Measurements from ENCODE around the gene HOXD8.

HOXD8 gene

DNA sequence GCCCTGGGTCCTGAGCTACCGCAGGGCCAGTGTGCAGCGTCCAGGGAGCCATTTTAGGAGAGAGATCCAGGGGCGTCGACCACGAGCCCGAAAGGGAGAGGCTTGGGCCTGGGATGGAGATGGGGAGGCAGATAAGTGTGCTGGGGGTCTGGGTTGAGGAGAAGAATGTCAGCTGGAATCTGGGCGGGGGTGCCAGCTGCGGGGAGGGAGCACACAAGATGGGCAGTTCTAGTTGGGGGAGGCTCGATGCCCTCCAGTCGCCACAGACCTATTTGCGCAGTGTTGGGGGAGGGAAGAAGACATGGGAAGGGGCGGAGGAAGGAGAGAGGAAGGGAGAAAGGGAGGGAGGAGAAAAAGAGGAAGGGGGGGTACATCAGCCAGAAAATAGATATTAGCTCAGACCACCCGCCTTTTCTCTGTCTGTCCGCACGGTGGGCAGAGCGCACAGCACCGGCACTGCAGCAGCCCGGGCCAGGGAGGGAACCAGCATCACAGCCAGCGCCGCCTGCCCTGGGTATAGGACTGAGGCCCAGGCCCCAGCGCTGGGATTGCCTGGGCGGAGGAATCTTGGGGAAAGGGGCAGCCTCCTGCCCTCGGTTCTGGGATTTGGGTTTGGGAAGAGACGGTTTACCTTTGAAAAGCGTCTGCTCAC lies 24.3 kb upstream of the HOXD8 start:
- H3K4me3 ChIP-seq (ENCODE audit: extremely low read depth, insufficient read depth, low read length, poor library complexity, severe bottlenecking), result no peak overlapping the region
- WGBS, 2 experiments (ENCODE audit: insufficient coverage in 2 of 2), result 3 to 6% methylated on average over 19 to 21 of the region's 25 CpGs

DNA sequence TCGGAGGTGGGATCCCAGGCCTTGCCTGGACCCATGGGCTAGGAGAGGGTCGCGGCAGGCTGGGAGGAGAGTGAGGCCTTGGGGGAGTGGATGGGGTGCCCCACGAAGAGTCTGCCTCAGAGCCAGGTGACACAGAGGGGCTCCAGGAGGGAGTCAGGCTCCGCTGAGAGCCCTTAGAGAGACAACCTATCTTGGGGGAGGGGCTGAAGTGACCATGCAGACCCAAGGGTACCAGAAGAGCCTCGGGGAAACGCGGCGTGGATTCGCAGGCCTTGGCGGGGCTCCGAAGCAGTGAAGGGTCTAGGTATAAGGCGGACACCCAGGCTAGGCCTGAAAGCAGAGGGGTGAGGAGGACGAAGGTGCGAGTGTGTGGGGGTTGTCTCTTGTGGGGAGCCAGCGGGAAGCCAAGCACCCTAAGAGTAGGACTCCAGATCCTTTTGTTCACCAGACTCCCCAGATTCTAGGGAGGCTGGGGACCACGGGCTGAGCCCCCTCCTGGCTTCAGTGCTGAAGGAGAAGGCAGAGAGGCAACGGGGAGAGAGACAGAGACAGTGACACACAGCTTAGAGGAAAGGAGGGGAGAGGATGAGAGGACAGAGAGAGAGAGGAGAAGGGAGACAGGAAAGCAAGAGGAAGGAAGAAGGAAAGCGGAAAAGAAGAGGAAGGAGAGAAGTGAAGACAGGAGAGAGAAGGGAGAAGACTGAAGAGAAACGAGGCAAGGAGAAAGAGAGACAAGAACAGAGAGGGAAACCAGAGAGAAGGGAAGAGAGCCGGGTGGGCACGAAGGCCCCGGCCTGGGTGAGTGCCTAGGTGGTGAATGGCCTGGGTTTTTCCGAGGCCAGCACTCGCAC lies 23.6 kb upstream of the HOXD8 start:
- Histone ChIP-seq H3K4me3 (ENCODE audit: extremely low read depth, insufficient read depth, low read length, poor library complexity, severe bottlenecking) (no peak overlapping the region), H3K9me3 (ENCODE audit: control insufficient read depth, low read length) (no peaks in the 10 kb centered on the region), H3K27ac (ENCODE audit: low read depth, low read length, severe bottlenecking) (no peak overlapping the region), H3K36me3 (ENCODE audit: control insufficient read depth, insufficient read depth, low read length) (no peaks in the 10 kb centered on the region), H3K4me1 (ENCODE audit: control insufficient read depth, insufficient read depth, low read length, poor library complexity, severe bottlenecking) (no peaks in the 10 kb centered on the region)
- 2 to 4% methylated on average over 21 to 24 of the region's 25 CpGs for WGBS, 2 experiments (ENCODE audit: insufficient coverage in 2 of 2)

More for the DNA sequence above, 24.3 kb upstream of the HOXD8 start:
- Histone ChIP-seq H3K9me3 (ENCODE audit: control insufficient read depth, low read length) (no peaks in the 10 kb centered on the region), H3K27ac (ENCODE audit: low read depth, low read length, severe bottlenecking) (no peak overlapping the region), H3K4me1 (ENCODE audit: control insufficient read depth, insufficient read depth, low read length, poor library complexity, severe bottlenecking) (no peaks in the 10 kb centered on the region), H3K36me3 (ENCODE audit: control insufficient read depth, insufficient read depth, low read length) (no peaks in the 10 kb centered on the region)

DNA sequence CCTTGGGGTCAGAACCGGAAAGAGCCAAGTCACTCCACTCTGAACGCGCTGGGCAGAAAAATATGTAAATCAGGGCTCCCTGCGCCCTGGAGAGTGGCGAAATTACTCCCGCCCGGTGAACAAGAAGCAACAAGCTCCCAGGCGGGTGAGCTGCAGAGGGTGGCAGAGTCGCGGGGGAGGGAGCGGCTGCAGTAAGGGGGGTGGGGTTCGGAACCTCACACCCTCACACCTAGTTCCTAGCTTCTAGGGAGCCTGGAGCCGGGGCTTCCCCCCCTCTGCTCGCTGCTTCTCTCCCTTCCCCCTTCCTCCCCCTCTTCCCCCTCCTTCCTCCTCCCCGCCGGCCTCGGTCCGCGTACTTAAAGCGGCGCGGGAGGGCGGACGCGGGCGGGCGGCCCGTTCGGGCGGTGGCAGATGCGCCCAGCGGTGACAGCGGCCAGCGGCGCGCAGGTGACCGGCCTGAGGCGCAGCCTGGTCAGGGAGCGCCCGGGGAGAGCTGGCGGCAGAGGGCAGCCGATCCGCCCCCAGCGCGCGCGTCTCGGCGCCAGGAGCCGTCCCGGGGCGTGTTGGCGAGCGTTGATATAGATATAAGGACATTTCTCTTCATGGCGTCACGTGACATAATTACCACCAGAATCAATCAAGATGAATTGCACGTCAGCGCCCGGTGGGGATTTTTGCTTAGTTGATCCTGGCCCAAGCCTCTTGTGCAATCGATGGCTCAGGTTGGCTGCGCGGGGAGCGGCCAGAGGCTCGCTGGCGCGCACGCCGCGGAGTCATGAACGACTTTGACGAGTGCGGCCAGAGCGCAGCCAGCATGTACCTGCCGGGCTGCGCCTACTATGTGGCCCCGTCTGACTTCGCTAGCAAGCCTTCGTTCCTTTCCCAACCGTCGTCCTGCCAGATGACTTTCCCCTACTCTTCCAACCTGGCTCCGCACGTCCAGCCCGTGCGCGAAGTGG lies 22.6 kb upstream of the HOXD8 start, which contains the start of gene HOXD11:
HOXD11 (plus strand) TSS at position 700 of the 959 bp plus-strand sequence; CDS start at position 776, 76 bp downstream.
- WGBS, 2 experiments (ENCODE audit: insufficient coverage in 2 of 2), result 1 to 2% methylated on average over 46 to 48 of the region's 85 CpGs
- H3K9me3 ChIP-seq (ENCODE audit: control insufficient read depth, low read length), result no peaks in the 10 kb centered on the region
- no peaks in the 10 kb centered on the region for H3K4me1 ChIP-seq (ENCODE audit: control insufficient read depth, insufficient read depth, low read length, poor library complexity, severe bottlenecking)
- peak within 1 kb of the TSS; percentile 18 for H3K4me3 ChIP-seq (ENCODE audit: extremely low read depth, insufficient read depth, low read length, poor library complexity, severe bottlenecking)
- no peaks in the 10 kb centered on the region for H3K36me3 ChIP-seq (ENCODE audit: control insufficient read depth, insufficient read depth, low read length)
- no peak within 1 kb of the TSS for H3K27ac ChIP-seq (ENCODE audit: low read depth, low read length, severe bottlenecking)

DNA sequence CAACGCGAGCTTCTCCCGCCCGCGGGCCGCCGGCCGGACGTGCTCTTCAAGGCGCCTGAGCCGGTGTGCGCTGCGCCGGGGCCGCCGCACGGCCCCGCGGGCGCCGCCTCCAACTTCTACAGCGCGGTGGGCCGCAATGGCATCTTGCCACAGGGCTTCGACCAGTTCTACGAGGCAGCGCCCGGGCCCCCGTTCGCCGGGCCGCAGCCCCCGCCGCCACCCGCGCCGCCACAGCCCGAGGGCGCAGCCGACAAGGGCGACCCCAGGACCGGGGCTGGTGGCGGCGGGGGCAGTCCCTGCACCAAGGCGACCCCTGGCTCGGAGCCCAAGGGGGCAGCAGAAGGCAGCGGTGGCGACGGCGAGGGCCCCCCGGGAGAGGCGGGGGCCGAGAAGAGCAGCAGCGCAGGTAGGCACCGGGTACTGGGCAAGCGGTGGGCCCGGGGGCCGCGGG lies 21.7 kb upstream of the HOXD8 start:
- no peaks in the 10 kb centered on the region for H3K4me1 ChIP-seq (ENCODE audit: control insufficient read depth, insufficient read depth, low read length, poor library complexity, severe bottlenecking)
- H3K36me3 ChIP-seq (ENCODE audit: control insufficient read depth, insufficient read depth, low read length), result no peaks in the 10 kb centered on the region
- WGBS, 2 experiments (ENCODE audit: insufficient coverage in 2 of 2), result 0 to 2% methylated on average over 34 to 38 of the region's 59 CpGs
- H3K4me3 ChIP-seq (ENCODE audit: extremely low read depth, insufficient read depth, low read length, poor library complexity, severe bottlenecking), result no peak overlapping the region
- H3K9me3 ChIP-seq (ENCODE audit: control insufficient read depth, low read length), result no peaks in the 10 kb centered on the region
- H3K27ac ChIP-seq (ENCODE audit: low read depth, low read length, severe bottlenecking), result no peak overlapping the region

DNA sequence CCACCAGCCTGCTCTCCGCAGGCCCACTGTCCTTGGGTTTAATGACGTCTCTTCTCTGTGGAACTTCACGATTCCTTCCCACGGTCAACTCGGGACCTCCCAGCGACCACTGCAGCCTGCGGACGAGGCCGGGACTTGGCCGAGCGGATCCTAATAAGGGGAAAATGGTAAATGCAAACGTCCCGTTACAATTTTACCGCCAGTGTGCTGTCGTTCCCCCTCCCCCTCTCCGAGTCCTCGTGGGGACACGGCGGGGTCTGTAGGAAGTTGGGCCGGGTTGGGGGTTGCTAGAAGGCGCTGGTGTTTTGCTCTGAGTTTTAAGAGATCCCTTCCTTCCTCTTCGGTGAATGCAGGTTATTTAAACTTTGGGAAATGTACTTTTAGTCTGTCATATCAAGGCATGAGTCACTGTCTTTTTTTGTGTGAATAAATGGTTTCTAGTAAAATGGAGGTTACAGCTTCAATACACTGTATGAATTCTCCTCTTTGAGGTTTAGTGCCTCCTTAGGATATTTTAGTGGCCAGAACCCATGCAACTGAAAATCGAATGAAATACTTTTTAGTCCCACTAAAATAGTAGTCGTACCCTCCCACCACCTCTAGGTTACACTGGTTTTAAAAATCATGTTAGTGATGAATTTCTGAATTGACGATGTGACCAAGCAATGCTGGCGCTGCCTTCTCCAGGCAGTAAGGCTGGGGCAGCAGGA lies 20.2 kb upstream of the HOXD8 start:
- WGBS, 2 experiments (ENCODE audit: insufficient coverage in 2 of 2), result 0 to 2% methylated on average over 2 to 14 of the region's 26 CpGs
- no peaks in the 10 kb centered on the region for H3K36me3 ChIP-seq (ENCODE audit: control insufficient read depth, insufficient read depth, low read length)
- no peaks in the 10 kb centered on the region for H3K9me3 ChIP-seq (ENCODE audit: control insufficient read depth, low read length)
- no peak overlapping the region for H3K4me3 ChIP-seq (ENCODE audit: extremely low read depth, insufficient read depth, low read length, poor library complexity, severe bottlenecking)
- no peaks in the 10 kb centered on the region for H3K4me1 ChIP-seq (ENCODE audit: control insufficient read depth, insufficient read depth, low read length, poor library complexity, severe bottlenecking)
- H3K27ac ChIP-seq (ENCODE audit: low read depth, low read length, severe bottlenecking), result no peak overlapping the region

DNA sequence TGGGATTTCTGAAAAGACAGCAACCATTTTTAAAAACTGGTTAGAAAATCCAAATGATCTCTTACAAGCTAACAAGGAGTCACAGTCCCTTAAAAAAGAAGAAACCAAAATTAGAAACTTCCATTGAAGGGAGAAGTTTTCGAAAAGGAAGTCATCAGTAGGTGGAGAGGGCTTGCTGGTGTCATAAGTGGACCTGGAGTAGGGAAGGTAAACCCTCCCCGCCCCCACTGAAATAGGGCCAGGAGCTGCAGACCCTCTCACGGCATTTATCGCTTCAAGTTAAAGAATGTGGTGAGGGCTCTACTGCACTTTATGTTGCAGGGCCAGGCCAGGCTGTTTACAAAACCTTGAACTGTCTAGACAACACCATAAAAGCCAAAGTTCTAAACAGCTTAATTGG lies 19.6 kb upstream of the HOXD8 start:
- WGBS, 2 experiments (ENCODE audit: insufficient coverage in 2 of 2), result 0 to 56% methylated on average over 1 of the region's 4 CpGs
- no peaks in the 10 kb centered on the region for H3K9me3 ChIP-seq (ENCODE audit: control insufficient read depth, low read length)
- no peaks in the 10 kb centered on the region for H3K4me1 ChIP-seq (ENCODE audit: control insufficient read depth, insufficient read depth, low read length, poor library complexity, severe bottlenecking)
- H3K4me3 ChIP-seq (ENCODE audit: extremely low read depth, insufficient read depth, low read length, poor library complexity, severe bottlenecking), result no peak overlapping the region
- no peak overlapping the region for H3K27ac ChIP-seq (ENCODE audit: low read depth, low read length, severe bottlenecking)
- H3K36me3 ChIP-seq (ENCODE audit: control insufficient read depth, insufficient read depth, low read length), result no peaks in the 10 kb centered on the region

DNA sequence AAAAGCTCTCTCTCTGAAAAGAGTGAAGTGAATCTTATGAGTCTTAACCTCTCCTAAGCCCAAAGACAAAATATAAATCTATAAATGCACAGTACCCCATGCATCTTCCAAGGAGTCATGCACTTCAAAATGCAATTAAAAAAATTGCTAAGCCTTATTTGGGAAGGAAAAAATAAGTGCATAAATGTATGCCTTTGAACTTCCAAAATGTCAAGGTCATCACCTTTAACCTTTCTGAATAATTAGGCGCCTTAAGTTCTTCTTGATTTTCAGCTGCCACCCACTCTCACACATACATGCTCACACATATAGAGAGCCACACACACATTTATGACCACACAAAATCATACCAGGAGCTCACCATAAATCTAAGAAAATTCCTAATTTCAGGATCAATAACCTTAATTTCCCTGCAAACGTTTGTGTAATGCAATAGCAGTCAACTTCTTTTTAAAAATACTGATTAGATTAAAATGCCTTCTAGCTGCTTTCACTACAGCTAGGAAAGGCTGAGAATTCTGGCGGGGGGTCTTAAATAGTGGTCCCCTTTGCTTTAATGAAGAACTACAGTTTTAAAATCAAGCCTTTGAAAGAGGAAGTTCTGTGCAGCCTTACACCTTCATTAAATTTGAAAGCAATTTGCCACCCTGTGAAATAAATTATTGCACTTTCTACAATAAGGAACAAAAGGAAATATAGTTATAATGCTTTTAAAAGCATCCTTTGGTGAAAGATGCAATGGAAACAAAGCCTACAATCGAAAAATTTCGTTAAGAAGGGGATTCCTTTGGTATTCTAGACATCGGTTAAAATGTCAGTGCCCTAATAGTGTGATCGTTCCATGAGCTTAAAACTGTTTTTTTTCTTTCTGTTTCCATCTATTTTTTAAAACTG lies 18.8 kb upstream of the HOXD8 start:
- H3K9me3 ChIP-seq (ENCODE audit: control insufficient read depth, low read length), result no peaks in the 10 kb centered on the region
- H3K36me3 ChIP-seq (ENCODE audit: control insufficient read depth, insufficient read depth, low read length), result no peaks in the 10 kb centered on the region
- H3K4me3 ChIP-seq (ENCODE audit: extremely low read depth, insufficient read depth, low read length, poor library complexity, severe bottlenecking), result no peak overlapping the region
- 27 to 55% methylated on average over 3 to 6 of the region's 7 CpGs for WGBS, 2 experiments (ENCODE audit: insufficient coverage in 2 of 2)
- H3K27ac ChIP-seq (ENCODE audit: low read depth, low read length, severe bottlenecking), result no peak overlapping the region
- H3K4me1 ChIP-seq (ENCODE audit: control insufficient read depth, insufficient read depth, low read length, poor library complexity, severe bottlenecking), result no peaks in the 10 kb centered on the region

DNA sequence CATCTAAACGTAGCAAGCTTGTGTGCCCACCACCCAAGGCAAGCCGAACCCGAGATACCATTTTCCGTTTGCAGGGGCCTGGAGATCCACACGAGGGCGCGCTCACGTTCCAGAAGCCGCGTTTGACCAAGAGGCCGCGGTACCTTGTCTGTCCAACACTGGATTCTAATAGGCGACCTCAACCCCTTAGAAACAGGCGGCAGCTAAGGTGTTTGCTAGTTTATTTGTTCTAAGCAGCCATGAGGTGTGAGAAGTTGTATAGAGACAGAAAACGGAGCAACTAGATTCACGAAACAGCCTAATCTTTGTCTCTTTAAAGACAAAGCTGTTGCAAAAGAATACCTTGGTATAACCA lies 18.2 kb upstream of the HOXD8 start:
- Histone ChIP-seq H3K4me1 (ENCODE audit: control insufficient read depth, insufficient read depth, low read length, poor library complexity, severe bottlenecking) (no peaks in the 10 kb centered on the region), H3K9me3 (ENCODE audit: control insufficient read depth, low read length) (no peaks in the 10 kb centered on the region), H3K36me3 (ENCODE audit: control insufficient read depth, insufficient read depth, low read length) (no peaks in the 10 kb centered on the region), H3K27ac (ENCODE audit: low read depth, low read length, severe bottlenecking) (no peak overlapping the region), H3K4me3 (ENCODE audit: extremely low read depth, insufficient read depth, low read length, poor library complexity, severe bottlenecking) (no peak overlapping the region)
- 1 to 2% methylated on average over 8 to 14 of the region's 16 CpGs for WGBS, 2 experiments (ENCODE audit: insufficient coverage in 2 of 2)

DNA sequence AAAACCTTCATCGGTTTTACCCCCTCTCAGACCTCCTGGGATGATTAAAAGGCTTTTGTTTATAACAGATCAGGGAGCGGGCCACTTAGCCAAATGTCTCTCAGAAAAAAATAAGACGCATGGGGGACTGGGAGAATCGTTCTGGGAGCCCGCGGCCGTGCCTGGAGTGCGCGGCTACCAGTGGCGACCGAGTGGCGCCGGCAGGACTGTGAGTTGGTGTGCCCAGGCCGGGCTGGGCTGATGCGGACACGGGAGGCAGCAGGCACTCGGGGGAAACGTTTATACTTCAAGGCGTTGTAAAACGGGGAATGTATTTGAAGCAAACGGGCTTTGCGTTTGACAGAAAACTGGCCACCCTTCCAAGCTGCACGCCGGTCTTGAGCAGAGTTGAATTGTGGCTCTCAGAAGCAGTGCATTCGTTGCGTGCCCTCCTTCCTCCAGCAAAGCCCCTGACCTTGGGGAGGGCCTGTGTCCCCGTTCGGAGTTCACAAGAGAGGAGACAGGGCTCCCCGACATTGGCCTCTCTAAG lies 17.6 kb upstream of the HOXD8 start:
- H3K9me3 ChIP-seq (ENCODE audit: control insufficient read depth, low read length), result peaks cover 3% of the 10 kb centered on the region
- WGBS, 2 experiments (ENCODE audit: insufficient coverage in 2 of 2), result 2 to 5% methylated on average over 26 to 27 of the region's 29 CpGs

More for the DNA sequence above, 17.6 kb upstream of the HOXD8 start:
- no peak overlapping the region for H3K27ac ChIP-seq (ENCODE audit: low read depth, low read length, severe bottlenecking)
- H3K36me3 ChIP-seq (ENCODE audit: control insufficient read depth, insufficient read depth, low read length), result no peaks in the 10 kb centered on the region
- H3K4me3 ChIP-seq (ENCODE audit: extremely low read depth, insufficient read depth, low read length, poor library complexity, severe bottlenecking), result no peak overlapping the region
- H3K4me1 ChIP-seq (ENCODE audit: control insufficient read depth, insufficient read depth, low read length, poor library complexity, severe bottlenecking), result no peaks in the 10 kb centered on the region

All from mesodermal cell (in vitro differentiated cells).